Measurements from ENCODE around the gene PNPLA3.

The PNPLA3 gene

DNA sequence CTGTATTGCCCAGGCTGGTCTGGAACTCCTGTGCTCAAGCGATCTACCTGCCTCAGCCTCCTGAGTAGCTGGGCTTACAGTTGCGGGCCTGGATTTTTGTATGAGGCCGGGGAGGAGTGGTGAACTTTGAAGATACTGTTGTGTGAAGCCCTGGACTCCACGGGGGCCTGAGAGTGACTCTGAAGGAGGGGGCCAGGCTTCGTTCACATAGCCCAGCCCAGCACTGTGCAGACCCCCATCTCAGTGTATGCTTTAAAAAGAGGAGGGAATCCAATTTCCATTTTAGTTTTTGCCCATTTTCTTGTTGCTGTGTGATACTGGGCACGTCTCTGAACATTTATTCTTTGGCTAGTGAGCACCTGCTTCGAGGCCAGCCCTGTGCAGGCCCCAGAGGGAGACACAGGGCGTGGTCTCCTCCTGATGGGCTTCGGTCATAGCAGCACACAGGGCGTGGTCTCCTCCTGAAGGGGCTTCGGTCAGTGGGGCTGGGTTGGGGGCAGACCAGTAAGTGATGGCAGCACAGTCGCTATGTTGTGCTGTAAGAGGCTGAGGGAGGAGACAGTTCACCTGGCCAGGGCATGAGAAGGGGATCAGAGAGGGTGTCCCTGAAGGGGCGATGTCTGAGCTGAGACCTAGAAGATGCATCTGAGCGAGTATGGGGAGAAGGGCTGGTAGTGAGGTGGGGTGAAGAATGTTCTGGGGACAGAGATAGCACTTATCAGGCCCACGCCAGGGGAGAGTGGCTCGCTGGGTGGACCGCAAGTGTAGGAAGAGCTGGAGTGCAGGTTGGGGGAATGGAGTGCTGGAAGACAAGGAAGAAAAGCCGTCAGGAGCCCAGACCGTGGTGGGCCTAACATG is 45.6 kb downstream of the PNPLA3 start:
- in situ Hi-C loops (cut with HindIII; ENCODE audit: low sequenced_read_pairs) = no loop called here
- H3K4me3 ChIP-seq (ENCODE audit: low read depth, low read length) = no peak overlapping the region
- no peak for DNase-seq (ENCODE audit: low read depth, low spot score)
- TF ChIP-seq, protein P1, sequence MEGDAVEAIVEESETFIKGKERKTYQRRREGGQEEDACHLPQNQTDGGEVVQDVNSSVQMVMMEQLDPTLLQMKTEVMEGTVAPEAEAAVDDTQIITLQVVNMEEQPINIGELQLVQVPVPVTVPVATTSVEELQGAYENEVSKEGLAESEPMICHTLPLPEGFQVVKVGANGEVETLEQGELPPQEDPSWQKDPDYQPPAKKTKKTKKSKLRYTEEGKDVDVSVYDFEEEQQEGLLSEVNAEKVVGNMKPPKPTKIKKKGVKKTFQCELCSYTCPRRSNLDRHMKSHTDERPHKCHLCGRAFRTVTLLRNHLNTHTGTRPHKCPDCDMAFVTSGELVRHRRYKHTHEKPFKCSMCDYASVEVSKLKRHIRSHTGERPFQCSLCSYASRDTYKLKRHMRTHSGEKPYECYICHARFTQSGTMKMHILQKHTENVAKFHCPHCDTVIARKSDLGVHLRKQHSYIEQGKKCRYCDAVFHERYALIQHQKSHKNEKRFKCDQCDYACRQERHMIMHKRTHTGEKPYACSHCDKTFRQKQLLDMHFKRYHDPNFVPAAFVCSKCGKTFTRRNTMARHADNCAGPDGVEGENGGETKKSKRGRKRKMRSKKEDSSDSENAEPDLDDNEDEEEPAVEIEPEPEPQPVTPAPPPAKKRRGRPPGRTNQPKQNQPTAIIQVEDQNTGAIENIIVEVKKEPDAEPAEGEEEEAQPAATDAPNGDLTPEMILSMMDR (IDR thresholded peaks at IDR 0.05; ENCODE audit: low read depth, low read length) = no peak

DNA sequence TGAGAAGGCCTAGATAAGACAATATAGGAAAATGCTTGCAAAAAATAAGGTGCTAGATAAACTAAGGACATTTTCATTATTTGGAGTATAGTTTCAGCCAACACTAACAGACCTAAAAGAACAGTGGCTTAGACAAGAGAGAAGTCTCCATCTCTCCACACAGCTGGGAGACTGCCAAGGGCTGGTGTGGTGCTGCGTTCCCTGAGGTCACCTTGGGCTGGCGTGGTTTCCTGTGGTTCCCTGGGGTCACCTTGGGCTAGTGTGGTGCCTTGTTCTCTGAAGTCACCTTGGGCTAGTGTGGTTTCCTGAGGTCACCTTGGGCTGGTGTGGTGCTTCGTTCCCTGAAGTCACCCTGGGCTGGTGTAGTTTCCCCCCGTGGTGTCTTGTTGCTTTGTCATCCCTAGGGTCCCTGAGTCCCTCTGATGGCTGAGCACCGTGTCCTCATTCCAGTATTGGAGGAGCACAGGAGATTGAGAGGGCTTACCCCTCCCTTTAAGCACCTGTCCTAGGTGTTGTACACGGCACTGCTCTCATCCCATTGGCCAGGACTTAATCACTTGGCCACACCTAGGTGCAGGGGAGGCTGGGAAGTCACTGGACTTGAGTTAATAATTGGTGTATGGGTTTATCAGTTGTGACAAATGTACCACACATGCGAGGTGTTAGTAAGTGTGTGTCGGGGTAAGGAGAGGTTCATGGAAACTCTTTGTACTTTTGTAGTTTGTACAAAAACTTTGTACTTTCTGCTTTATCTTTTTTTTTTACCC is 46.6 kb downstream of the PNPLA3 start:
- in situ Hi-C loops (cut with HindIII; ENCODE audit: low sequenced_read_pairs) = no loop called here
- no peak for DNase-seq (ENCODE audit: low read depth, low spot score)
- TF ChIP-seq, protein P1 (IDR thresholded peaks at IDR 0.05; ENCODE audit: low read depth, low read length) = no peak
- no peak overlapping the region for H3K4me3 ChIP-seq (ENCODE audit: low read depth, low read length)

DNA sequence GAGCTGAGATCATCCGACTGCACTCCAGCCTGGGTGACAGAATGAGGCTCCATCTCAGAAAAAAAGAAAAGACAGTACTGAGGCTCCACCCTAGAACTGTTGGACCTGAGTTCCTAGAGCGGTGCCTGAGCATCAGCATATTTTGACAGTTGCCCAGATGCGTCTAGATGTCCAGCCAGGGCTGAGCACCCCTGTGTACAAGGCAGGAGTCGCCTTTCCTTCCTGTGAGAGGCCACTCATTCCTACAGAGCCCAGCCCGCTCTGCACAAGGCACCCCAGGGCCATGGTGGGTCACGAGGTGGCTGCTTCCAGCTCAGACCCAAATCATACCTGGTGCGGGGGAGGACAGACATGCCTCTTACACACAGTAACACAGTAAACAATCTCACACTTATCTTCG is 47.5 kb downstream of the PNPLA3 start:
- H3K4me3 ChIP-seq (ENCODE audit: low read depth, low read length) = no peak overlapping the region
- in situ Hi-C loops (cut with HindIII; ENCODE audit: low sequenced_read_pairs) = no loop called here
- DNase-seq (ENCODE audit: low read depth, low spot score) = no peak
- TF ChIP-seq, protein P1 (IDR thresholded peaks at IDR 0.05; ENCODE audit: low read depth, low read length) = no peak

DNA sequence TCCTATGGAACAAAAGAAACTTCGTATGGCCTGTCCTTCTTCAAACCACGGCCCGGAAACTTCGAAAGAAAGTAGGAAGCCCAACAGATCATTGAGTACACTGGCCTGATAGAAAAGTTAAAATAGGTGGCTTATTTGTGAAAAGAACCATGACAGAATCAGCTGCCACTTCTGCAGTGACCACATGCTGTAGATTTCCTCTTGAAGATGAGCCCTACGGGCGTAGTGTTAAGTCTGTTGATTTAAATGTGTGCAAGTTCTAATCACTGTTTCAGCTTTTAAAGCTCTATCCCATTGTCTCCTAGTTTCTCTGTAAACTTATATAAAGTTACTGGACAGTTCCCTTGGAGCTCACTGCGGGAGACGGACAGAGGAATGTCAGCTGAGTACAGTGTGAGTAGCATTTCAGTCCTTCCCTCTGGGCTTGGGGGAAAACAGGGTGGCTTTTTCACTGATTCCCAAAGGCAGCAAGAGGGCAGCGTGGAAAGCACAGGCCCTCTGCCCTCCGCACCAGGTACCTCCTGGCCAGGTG is 49.4 kb downstream of the PNPLA3 start:
- DNase-seq (ENCODE audit: low read depth, low spot score) = no peak
- TF ChIP-seq, protein P1 (IDR thresholded peaks at IDR 0.05; ENCODE audit: low read depth, low read length) = no peak
- in situ Hi-C loops (cut with HindIII; ENCODE audit: low sequenced_read_pairs) = no loop called here
- H3K4me3 ChIP-seq (ENCODE audit: low read depth, low read length) = no peak overlapping the region

DNA sequence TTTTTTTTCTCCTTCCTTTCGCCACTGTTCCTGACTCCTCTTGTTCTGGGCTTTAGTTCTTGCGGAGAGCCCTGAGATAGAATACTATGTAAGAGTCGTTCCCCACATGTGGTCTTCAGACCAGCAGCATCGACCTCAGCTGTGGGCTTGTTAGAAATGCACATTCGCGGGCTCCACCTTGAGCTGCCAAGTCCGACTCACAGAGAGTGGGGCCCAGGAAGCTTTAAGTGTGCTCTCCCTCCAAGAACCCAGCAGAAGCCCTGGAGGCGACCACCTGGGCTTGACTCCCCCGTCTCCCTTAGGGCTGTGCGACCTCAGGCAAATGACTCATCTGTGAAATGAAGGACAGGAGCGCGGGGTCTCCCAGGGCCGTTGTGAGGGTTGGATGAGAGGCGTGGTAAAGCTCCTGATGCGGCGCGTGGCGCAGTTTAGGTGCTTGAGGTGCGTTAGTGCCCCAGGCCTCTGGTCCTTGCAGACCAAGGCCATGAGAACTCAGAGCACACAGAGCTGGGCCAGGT is 50.5 kb downstream of the PNPLA3 start:
- in situ Hi-C loops (cut with HindIII; ENCODE audit: low sequenced_read_pairs) = no loop called here
- no peak for DNase-seq (ENCODE audit: low read depth, low spot score)
- no peak overlapping the region for H3K4me3 ChIP-seq (ENCODE audit: low read depth, low read length)
- TF ChIP-seq, protein P1 (IDR thresholded peaks at IDR 0.05; ENCODE audit: low read depth, low read length) = no peak

DNA sequence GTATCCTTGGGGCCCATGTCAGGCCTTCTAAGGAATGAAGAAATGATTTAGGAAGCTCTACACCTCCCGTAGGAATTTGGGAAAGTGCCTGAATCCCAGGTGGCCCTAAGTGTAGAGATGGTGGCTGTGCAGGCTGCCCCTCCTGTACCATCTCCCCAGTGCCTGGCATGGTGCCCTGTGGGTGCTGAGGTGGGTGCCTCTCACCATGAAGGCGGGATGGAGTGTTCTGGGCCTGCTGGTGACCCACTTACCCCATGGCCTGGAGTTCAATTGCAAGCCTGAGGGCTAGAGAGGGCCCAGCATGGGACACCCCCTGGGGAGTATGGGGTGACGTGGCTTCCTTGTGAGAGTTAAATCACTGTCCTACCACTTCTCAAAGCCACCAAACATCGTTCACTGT is 51.4 kb downstream of the PNPLA3 start:
- no peak for DNase-seq (ENCODE audit: low read depth, low spot score)

More for the DNA sequence above, 51.4 kb downstream of the PNPLA3 start:
- TF ChIP-seq, protein P1 (IDR thresholded peaks at IDR 0.05; ENCODE audit: low read depth, low read length) = no peak
- in situ Hi-C loops (cut with HindIII; ENCODE audit: low sequenced_read_pairs) = no loop called here
- no peak overlapping the region for H3K4me3 ChIP-seq (ENCODE audit: low read depth, low read length)
